ENCODE measurements around the gene GDPD2.

The GDPD2 gene

GRCh38 chrX:70476934-70477733 lies 54.0 kb downstream of the GDPD2 start:
- TF ChIP-seq CTCF (IDR thresholded peaks at IDR 0.05; ENCODE audit: low read depth, low read length) = no peak
- DNase-seq (ENCODE audit: extremely low read depth, low read depth) = no peak

GRCh38 chrX:70477734-70478075 lies 54.6 kb downstream of the GDPD2 start:
- no peak for TF ChIP-seq CTCF (IDR thresholded peaks at IDR 0.05; ENCODE audit: low read depth, low read length)
- DNase-seq (ENCODE audit: extremely low read depth, low read depth) = no peak

GRCh38 chrX:70478526-70479245 lies 55.6 kb downstream of the GDPD2 start:
- TF ChIP-seq CTCF (IDR thresholded peaks at IDR 0.05; ENCODE audit: low read depth, low read length) = no peak
- DNase-seq (ENCODE audit: extremely low read depth, low read depth) = no peak

- DNase-seq (ENCODE audit: extremely low read depth, low read depth) = no peak
- no peak for TF ChIP-seq CTCF (IDR thresholded peaks at IDR 0.05; ENCODE audit: low read depth, low read length)
These were observed 56.3 kb downstream of the GDPD2 start for GRCh38 chrX:70479247-70479921.

- no peak for TF ChIP-seq CTCF (IDR thresholded peaks at IDR 0.05; ENCODE audit: low read depth, low read length)
- no peak for DNase-seq (ENCODE audit: extremely low read depth, low read depth)
These were observed 57.0 kb downstream of the GDPD2 start for GRCh38 chrX:70479922-70480659.

GRCh38 chrX:70480660-70481018 lies 57.5 kb downstream of the GDPD2 start:
- DNase-seq (ENCODE audit: extremely low read depth, low read depth) = no peak
- no peak for TF ChIP-seq CTCF (IDR thresholded peaks at IDR 0.05; ENCODE audit: low read depth, low read length)

All from AG09319 (cell line).